Suppressor macrophage treated with lipopolysaccharide for 4 hours (primary cell): Measurements from ENCODE around the gene FARS2.

ENCODE experiments used
- DNase-seq: peaks from one replicate; pipeline ENCODE4 v3.0.0-alpha.2; 2020

FARS2 gene

GRCh38 chr6:5290097-5290496 is 28.8 kb downstream of the FARS2 start:
- no peak for DNase-seq

- DNase-seq: no peak
Observed at GRCh38 chr6:5290500-5290899, 29.2 kb downstream of the FARS2 start.

GRCh38 chr6:5292154-5292553 is 30.8 kb downstream of the FARS2 start:
- no peak for DNase-seq

GRCh38 chr6:5293692-5294091 is 32.4 kb downstream of the FARS2 start:
- DNase-seq: no peak

- DNase-seq: peak; percentile 67
Observed at GRCh38 chr6:5294392-5295211, 33.3 kb downstream of the FARS2 start.

- DNase-seq: no peak
Observed at GRCh38 chr6:5295623-5296022, 34.3 kb downstream of the FARS2 start.

- peak; percentile 26 for DNase-seq
Observed at GRCh38 chr6:5300206-5300764, 39.0 kb downstream of the FARS2 start.

GRCh38 chr6:5302220-5302946 is 41.1 kb downstream of the FARS2 start:
- DNase-seq: no peak

GRCh38 chr6:5302995-5303622 is 41.8 kb downstream of the FARS2 start:
- DNase-seq: no peak

- no peak for DNase-seq
Observed at GRCh38 chr6:5303682-5304081, 42.4 kb downstream of the FARS2 start.

GRCh38 chr6:5305968-5306626 is 44.8 kb downstream of the FARS2 start:
- DNase-seq: no peak

GRCh38 chr6:5307058-5307457 is 45.7 kb downstream of the FARS2 start:
- DNase-seq: no peak

- DNase-seq: no peak
Observed at GRCh38 chr6:5308066-5308465, 46.8 kb downstream of the FARS2 start.

- DNase-seq: no peak
Observed at GRCh38 chr6:5314191-5314865, 53.0 kb downstream of the FARS2 start.

GRCh38 chr6:5315881-5316280 is 54.6 kb downstream of the FARS2 start:
- DNase-seq: no peak

- no peak for DNase-seq
Observed at GRCh38 chr6:5316951-5317350, 55.6 kb downstream of the FARS2 start.

GRCh38 chr6:5318617-5319272 is 57.4 kb downstream of the FARS2 start:
- DNase-seq: no peak

- DNase-seq: no peak
Observed at GRCh38 chr6:5323979-5324378, 62.7 kb downstream of the FARS2 start.

GRCh38 chr6:5325173-5325572 is 63.9 kb downstream of the FARS2 start:
- DNase-seq: no peak

- DNase-seq: no peak
Observed at GRCh38 chr6:5326022-5326641, 64.8 kb downstream of the FARS2 start.

GRCh38 chr6:5328800-5329199 is 67.5 kb downstream of the FARS2 start:
- no peak for DNase-seq
